ENCODE results near the gene ANXA10. TPM values are rescaled to one million over a fixed set of nuclear protein-coding genes. Genes with fewer than 3 reads are reported as not detected.
"Not testable (repeated sequence)": the region's sequence is repeated elsewhere in the genome, so short reads cannot be mapped to it uniquely, and the experiment has no call there.

Gene ANXA10
- total RNA-seq, 1 donor from 2014 or later: 0.13 TPM

DNA sequence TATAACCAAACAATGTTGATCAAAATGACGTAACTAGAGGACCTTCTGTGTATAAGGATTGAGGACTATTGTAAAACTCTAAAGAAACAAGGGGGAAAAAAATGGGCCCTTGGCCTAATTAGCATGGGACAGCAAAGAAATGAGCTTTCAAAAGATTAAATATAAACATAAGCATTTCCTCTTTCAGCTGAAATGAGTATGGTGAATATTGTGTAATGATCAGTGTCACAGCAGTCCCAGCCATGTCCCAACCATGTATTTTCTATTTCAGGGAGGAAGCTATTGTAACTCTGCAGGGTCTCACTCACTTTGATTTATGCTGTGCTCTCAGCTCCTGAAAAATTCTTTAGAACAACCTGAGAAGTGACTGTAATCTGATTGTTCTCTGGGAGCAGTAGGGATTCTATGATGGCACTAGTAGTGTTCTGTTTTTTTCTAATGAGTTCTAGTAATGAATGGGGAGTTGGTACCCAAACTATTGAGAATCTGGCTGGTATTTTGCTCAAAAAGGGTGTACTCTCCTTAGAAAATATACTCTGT, 25.8 kb downstream of the ANXA10 start:
- DNase-seq (ENCODE audit: low read depth in 2 of 2): no peak

DNA sequence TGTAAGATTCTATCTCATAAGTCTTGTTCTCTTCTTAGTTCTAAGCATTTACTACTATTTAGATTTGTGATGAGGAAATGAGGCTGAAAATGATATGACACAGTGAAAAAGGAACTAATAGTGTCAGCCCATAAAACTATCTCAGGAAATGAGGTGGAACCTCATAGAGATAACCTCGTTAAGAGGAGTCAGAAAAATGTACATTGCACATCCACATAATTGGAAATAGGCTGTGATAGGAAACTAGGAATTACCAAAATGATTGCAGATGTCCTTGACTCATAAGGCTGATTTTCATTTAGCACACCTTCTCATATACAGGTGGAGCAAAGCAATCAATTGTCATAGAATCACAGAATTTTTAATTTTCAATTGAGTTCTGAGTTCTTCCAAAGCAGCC, 26.8 kb downstream of the ANXA10 start:
- DNase-seq (ENCODE audit: low read depth in 2 of 2): no peak

- DNase-seq (ENCODE audit: low read depth in 2 of 2): no peak
These were observed 27.6 kb downstream of the ANXA10 start for GRCh38 chr4:168119890-168120289.

DNA sequence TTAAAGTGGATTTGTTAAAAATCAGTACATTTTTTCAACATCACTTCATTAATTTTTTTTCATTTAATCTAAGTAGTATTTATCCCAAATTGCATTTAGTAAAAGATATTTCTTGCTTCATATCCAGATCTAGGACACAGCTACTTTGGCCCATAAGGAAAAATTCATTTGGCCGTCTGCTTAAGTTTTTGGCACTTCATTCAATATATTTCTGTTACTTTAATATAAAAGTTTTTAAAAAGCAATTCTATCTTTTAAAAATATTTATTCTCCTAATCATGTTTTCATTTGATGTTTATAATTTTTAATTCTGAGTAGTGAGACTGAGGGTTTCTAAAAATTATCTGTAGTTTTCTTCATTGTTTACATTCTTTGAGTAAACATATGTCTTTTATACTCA, 28.5 kb downstream of the ANXA10 start:
- DNase-seq (ENCODE audit: low read depth in 2 of 2): no peak

DNA sequence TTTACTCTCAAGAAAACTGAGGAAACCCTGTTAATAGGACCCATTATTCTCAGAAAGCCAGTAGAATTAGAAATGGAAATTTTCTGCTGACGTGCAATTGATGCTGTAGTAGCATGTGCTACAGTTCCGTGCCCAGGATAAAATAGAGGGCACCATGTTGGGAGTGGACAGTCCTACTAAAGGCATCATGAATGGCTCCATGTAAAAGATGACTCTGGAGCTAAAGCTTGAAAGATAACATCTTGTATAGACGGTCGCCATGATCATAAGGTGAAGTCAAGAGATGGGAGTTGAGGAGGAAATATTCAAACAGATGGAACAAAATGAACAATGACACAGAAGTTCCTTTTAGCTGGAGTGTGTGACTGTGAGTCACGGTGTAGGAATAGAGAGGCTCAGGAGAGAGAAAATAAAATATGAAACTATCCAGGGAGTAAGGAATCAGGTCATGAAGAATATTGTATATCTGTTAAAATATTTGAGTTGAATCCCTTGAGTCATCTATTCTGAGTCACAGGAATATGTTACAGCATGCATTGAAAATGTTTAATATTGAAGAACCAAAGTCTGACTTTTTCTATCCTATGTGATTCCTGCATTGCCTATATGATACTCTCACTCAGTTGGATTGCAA, 31.8 kb downstream of the ANXA10 start:
- peak in 1 of 2 donors; percentile 36 for DNase-seq (ENCODE audit: low read depth in 2 of 2)

DNA sequence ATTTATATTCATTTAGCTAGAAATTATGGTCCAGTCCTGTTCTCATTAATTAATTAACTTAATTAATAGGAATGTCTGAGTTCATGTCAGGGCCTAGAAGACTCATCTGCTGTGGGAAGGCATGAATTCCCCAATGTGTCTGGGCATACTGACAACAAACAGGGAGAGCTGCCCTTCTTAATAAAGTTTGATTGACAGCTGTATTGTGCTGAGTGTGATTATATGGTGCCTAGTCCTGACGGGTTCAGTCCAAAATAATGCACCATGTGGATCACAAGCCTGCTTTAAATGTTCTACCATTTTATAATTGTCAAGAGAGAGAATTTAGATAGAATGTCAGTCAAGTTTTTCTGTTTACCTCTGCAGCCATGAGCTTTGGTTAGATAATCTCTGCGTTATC, 34.6 kb downstream of the ANXA10 start:
- DNase-seq (ENCODE audit: low read depth in 2 of 2): no peak

DNA sequence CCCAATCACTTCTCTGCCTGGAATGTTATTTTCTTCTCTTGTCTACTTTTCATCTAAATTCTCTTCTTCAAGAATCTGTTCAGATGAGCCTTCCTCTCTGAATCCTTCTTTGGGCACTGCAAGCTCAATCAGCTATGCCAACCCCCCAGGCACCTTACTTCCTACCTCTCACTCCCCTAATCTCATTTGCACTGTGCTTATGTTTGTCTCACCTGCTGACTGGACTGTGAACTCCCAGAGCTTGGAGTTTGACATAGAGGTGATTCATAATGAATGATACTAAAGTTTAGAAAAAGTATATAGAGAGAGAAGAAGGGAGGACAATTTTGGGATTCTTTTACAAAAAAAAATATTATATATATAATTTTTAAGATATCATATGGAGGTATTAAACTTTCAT, 36.3 kb downstream of the ANXA10 start:
- no peak for DNase-seq (ENCODE audit: low read depth in 2 of 2)

DNA sequence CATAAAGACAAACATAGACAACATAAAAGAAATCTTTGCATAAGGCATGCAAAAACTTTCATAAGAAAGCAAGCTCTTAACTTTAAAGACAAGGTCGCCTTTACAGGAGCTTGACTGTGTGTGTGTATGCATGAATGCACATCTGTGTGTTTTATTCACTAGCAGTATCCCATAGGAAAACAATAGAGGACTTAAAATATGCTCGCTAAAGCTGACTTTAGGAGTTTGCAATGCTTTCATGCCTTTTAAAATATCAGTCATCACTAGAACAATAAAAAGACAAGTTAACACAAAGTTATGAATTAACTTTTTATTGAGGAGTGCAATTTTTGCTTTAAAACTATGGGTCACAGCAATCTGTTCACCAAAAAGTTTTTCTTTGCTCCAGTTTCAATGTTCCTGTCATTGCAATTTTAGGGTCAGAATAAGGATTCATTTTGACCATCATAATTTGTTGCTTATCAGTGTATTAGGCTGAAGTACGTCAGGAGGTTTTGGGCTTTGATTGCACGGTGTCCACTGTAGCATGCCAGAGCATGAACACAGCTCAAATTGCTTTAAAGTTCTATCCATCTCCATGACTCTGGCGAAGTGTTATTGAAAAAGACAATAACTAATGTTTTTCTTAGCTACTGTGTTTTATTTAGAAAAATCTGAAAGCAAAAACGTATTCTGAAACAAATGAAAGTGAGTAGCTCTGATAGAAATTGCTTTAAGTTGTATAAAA, 36.9 kb downstream of the ANXA10 start:
- DNase-seq (ENCODE audit: low read depth in 2 of 2): no peak

- no peak for DNase-seq (ENCODE audit: low read depth in 2 of 2)
These were observed 37.5 kb downstream of the ANXA10 start for GRCh38 chr4:168129802-168130201.

- no peak for DNase-seq (ENCODE audit: low read depth in 2 of 2)
These were observed 38.9 kb downstream of the ANXA10 start for GRCh38 chr4:168131196-168131595.

DNA sequence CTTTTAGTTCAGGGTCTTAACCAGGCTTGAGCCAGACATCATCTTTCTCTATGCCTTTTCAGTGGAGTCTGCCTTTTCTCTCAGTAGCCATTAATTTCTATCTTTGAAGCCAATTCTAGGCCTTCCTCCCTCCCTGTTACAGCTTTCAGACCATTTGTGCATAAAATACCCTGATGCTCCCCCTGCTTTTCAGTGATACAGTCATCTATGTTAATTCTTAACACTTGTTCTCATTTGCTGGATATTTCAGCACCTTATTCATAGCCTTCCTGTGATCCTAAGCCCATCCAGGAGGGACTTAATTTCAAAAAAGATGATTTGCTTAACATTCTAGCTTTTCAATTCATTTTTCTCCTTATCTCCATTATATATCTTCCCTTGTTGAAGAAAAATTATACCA, 42.3 kb downstream of the ANXA10 start:
- DNase-seq (ENCODE audit: low read depth in 2 of 2): no peak

GRCh38 chr4:168135860-168136259, 43.5 kb downstream of the ANXA10 start:
- DNase-seq (ENCODE audit: low read depth in 2 of 2): not testable (repeated sequence)

DNA sequence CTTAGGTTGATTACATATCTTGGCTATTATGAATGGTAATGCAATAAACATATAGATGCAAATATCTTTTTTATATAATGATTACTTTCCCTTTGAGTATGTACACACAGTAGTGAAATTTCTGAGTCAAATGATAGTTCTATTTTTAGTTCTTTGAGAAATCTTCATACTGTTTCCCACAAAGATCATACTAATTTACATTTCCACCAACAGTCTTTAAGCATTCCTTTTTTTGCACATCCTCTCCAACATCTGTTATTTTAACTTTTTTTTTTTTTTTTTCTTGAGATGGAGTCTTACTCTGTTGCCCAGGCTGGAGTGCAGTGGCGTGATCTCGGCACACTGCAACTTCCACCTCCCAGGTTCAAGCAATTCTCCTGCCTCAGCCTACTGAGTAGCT, 45.4 kb downstream of the ANXA10 start:
- DNase-seq (ENCODE audit: low read depth in 2 of 2): not testable (repeated sequence)

- DNase-seq (ENCODE audit: low read depth in 2 of 2): no peak
These were observed 45.8 kb downstream of the ANXA10 start for GRCh38 chr4:168138143-168138542.

DNA sequence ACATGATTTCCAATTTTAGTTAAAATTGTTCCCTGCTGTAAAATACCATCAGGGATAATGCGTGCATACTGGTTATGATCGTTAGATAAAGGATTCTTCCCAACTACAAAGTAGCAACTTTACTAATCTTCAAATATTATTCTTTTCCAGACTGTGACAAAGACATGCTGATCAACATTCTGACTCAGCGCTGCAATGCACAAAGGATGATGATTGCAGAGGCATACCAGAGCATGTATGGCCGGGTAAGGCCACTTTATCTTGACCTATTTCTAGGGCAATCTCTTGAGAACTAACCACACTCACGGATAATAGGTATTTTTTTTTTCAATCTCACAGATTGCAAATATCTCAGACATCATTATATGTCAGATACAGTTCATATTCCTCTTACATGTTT, 47.0 kb downstream of the ANXA10 start:
- DNase-seq (ENCODE audit: low read depth in 2 of 2): no peak

GRCh38 chr4:168141733-168142132, 49.4 kb downstream of the ANXA10 start:
- no peak for DNase-seq (ENCODE audit: low read depth in 2 of 2)

DNA sequence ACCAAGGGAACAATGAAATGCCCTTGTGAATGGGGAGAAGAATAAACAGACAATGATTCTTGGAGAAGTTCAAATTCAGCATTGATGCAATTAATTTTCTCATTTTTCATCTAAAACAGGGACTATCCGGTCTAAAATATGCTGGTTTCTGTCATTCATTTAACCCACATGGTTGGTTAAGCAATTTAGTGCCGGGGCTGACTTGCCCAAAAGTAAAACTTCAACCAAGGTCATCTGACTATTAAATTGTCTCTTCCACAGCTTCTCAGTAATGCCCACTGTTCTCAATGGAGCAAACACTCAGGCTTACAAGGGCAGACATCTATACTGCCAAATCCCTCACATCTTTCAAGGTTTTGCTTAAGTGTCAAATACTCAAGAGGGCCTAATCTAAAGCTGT, 51.3 kb downstream of the ANXA10 start:
- DNase-seq (ENCODE audit: low read depth in 2 of 2): no peak

- DNase-seq (ENCODE audit: low read depth in 2 of 2): no peak
These were observed 58.2 kb downstream of the ANXA10 start for GRCh38 chr4:168150420-168151050.

- no peak for DNase-seq (ENCODE audit: low read depth in 2 of 2)
These were observed 59.0 kb downstream of the ANXA10 start for GRCh38 chr4:168151327-168151726.

GRCh38 chr4:168152837-168153500, 60.6 kb downstream of the ANXA10 start:
- DNase-seq (ENCODE audit: low read depth in 2 of 2): no peak

DNA sequence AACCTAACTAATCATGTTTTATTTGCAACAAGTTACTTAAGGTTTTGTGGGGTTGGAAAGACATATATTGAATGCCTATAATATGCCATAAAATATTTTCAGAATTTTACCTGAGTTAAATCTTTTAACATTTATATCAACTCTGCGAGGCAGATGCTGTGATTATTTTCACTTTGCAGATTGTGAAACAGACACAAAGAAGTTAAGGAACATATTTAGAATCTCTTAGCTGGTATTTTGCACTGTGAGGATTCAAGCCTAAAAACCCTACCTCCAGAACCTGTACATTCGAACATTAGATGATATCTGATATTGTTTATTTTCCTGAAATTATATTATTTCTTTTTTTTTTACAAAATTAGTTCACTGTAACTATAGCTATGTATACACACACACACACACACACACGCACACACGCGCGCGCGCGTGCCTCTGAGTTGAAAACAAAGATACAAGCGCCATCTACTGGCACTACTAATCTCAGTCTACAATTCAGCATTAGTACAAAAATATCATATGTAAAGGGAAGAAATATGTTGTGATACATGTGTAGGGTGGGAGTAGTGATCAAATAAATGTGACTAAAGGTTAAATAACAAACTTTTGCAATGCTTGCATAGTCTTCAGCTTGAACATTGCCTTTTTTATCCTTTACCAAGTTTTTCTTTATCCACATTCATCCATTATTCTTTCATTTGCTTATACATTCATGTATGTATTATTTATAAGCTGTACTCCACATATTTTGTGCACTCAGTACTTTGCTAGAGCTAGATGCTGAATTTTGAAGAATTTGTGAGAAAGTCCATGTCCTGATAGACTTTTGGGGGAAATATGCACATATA, 61.5 kb downstream of the ANXA10 start:
- DNase-seq (ENCODE audit: low read depth in 2 of 2): peak; percentile 62 to 77
